GM12875 (cell line): Measurements from ENCODE around the gene DLEC1.
"Not testable (repeated sequence)": the region's sequence is repeated elsewhere in the genome, so short reads cannot be mapped to it uniquely, and the experiment has no call there.

Experiments used
- H3K4me3 ChIP-seq: one replicate; pipeline ENCODE4 v1.5.1; 2011; ENCODE audit warnings: low read depth, low read length, control low read depth
- CTCF ChIP-seq: IDR thresholded peaks from 2 replicates; pipeline ENCODE4 v1.5.1; 2011; ENCODE audit warnings: low read depth, mild to moderate bottlenecking, control low read depth, inconsistent platforms, low read length, moderate library complexity, borderline replicate concordance; ENCODE audit not compliant: insufficient read depth

Gene DLEC1

DNA sequence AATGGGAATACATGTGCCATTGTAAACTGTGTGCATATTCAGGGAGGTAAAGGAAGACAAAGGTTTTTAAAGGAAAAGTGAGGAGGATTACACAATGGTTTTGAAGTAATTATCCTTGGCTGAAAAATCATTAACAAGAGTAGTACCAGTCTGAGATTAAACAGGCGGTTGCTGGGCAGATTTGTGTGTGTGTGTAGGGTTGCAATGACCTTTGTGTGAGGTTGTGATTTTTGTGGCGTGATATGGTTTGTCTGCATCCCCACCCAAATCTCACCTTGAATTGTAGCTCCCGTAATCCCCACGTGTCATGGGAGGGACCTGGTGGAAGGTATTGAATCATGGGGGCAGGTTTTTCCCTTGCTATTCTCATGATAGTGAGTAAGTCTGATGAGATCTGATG is 7.0 kb downstream of the DLEC1 start:
- no peak overlapping the region for H3K4me3 ChIP-seq
- no peak for TF ChIP-seq CTCF

DNA sequence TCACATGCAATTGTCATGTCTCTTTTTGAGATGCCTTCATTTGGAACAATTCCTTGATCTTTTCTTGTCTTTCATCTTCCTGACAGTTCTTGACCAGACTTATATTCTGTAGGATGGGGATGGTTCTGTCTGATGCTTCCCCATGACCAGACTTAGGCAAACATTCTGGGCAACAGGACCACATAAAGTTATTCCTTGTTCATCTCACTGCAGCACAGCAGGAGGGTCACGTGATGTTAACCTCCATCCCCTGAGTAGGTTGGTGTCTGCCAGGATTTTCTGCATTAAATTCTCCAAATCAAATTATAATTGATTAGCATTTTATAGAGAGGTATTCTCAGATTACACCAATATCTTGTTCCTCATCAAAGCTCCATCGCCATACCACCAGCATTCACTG is 7.8 kb downstream of the DLEC1 start:
- H3K4me3 ChIP-seq: no peak overlapping the region
- no peak for TF ChIP-seq CTCF

- no peak overlapping the region for H3K4me3 ChIP-seq
- no peak for TF ChIP-seq CTCF
Observed at GRCh38 chr3:38047896-38048295, 8.9 kb downstream of the DLEC1 start.

DNA sequence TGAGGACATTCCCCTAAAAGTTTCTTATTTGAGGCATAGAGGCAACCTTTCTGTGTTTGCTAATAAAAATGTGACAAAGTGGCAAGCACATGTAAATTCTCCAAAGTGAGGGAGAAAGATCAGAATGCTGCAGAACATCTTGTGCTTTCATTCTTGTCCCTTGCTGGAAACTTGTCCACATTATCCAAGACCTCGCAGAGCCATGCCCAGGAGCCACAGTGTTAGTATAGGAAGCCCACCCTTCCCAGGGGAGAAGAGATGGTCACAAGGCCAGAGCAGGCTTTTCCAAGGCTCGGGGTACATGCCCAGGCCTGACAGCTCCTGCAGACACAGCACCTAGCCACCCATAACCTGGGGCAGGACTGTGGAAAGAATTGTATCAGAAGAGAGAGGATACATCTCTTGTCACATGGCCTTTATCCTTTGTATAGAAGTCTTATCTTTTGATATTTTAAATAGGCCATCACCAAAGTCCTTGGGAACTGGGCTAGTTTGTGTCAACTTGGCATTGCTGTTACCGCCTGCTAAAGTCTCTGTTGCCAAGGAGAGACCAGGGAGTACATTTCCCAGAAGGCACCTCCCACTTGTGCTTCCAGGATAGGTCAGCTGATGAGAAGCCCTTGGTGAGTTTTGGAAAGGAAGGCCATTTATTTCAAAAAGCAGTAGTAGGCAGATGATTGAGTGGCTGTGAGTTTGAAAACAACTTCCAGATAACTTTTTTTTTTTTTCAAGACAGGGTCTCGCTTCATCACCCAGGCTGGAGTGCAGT is 10.5 kb downstream of the DLEC1 start:
- TF ChIP-seq CTCF: no peak
- H3K4me3 ChIP-seq: no peak overlapping the region

- no peak for TF ChIP-seq CTCF
- H3K4me3 ChIP-seq: no peak overlapping the region
Observed at GRCh38 chr3:38051131-38051530, 12.1 kb downstream of the DLEC1 start.

DNA sequence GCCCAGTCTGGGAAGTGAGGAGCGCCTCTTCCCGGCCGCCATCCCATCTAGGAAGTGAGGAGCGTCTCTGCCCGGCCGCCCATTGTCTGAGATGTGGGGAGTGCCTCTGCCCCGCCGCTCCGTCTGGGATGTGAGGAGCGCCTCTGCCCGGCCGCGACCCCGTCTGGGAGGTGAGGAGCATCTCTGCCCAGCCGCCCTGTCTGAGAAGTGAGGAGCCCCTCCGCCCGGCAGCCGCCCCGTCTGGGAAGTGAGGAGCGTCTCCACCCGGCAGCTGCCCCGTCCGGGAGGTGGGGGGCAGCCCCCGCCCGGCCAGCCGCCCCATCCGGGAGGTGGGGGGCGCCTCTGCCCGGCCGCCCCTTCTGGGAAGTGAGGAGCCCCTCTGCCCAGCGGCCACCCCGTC is 14.3 kb downstream of the DLEC1 start:
- not testable (repeated sequence) for H3K4me3 ChIP-seq

GRCh38 chr3:38053813-38054498 is 14.9 kb downstream of the DLEC1 start:
- not testable (repeated sequence) for H3K4me3 ChIP-seq

- no peak for TF ChIP-seq CTCF
- H3K4me3 ChIP-seq: no peak overlapping the region
Observed at GRCh38 chr3:38054499-38055001, 15.5 kb downstream of the DLEC1 start.
